GM21526 (cell line): ENCODE results near the gene CAPN5.

Experiments used
- ATAC-seq: cut with Tn5 transposase; IDR thresholded peaks from one replicate; pipeline ENCODE4 v1.9.1; 2021; ENCODE audit warnings: moderate library complexity; ENCODE audit not compliant: unreplicated experiment, low FRiP score

CAPN5 gene

GRCh38 chr11:77063407-77063806 is 3.4 kb upstream of the CAPN5 start:
- no peak for ATAC-seq

- ATAC-seq: no peak
These were observed 2.9 kb upstream of the CAPN5 start for GRCh38 chr11:77063861-77064260.

- ATAC-seq: no peak
These were observed 2.0 kb upstream of the CAPN5 start for GRCh38 chr11:77064648-77065217.

GRCh38 chr11:77065878-77066228 is 918 bp upstream of the CAPN5 start:
- ATAC-seq: no peak

- ATAC-seq: no peak
These were observed 1.2 kb downstream of the CAPN5 start for GRCh38 chr11:77067861-77068443.

GRCh38 chr11:77068457-77069335 is 1.9 kb downstream of the CAPN5 start:
- no peak for ATAC-seq

GRCh38 chr11:77069336-77069968 is 2.7 kb downstream of the CAPN5 start:
- ATAC-seq: no peak

- no peak for ATAC-seq
These were observed 3.3 kb downstream of the CAPN5 start for GRCh38 chr11:77069969-77070582.

GRCh38 chr11:77071077-77071476 is 4.3 kb downstream of the CAPN5 start:
- ATAC-seq: no peak

- ATAC-seq: no peak
These were observed 5.2 kb downstream of the CAPN5 start for GRCh38 chr11:77071671-77072605.

- no peak for ATAC-seq
These were observed 6.1 kb downstream of the CAPN5 start for GRCh38 chr11:77072851-77073327.

GRCh38 chr11:77073328-77074001 is 6.7 kb downstream of the CAPN5 start:
- ATAC-seq: no peak

GRCh38 chr11:77074205-77074604 is 7.4 kb downstream of the CAPN5 start:
- no peak for ATAC-seq

- no peak for ATAC-seq
These were observed 8.0 kb downstream of the CAPN5 start for GRCh38 chr11:77074626-77075221.

- no peak for ATAC-seq
These were observed 8.7 kb downstream of the CAPN5 start for GRCh38 chr11:77075425-77075905.

- no peak for ATAC-seq
These were observed 12.9 kb downstream of the CAPN5 start for GRCh38 chr11:77079666-77080065.

- ATAC-seq: no peak
These were observed 14.0 kb downstream of the CAPN5 start for GRCh38 chr11:77080643-77081210.

GRCh38 chr11:77081381-77081851 is 14.6 kb downstream of the CAPN5 start:
- no peak for ATAC-seq
